Ishikawa (cell line): ENCODE results near the gene SPATA21.

Experiments
- CEBPB ChIP-seq: IDR thresholded peaks from 2 replicates; pipeline ENCODE4 v1.6.1; 2012
- CREB1 ChIP-seq: IDR thresholded peaks from 2 replicates; pipeline ENCODE4 v1.6.1; 2012; ENCODE audit warnings: low read depth
- EGR1 ChIP-seq: IDR thresholded peaks from 2 replicates; pipeline ENCODE4 v1.6.1; 2012
- EP300 ChIP-seq: IDR thresholded peaks from 2 replicates; pipeline ENCODE4 v1.6.1; 2012; ENCODE audit warnings: borderline replicate concordance
- FOXM1 ChIP-seq: IDR thresholded peaks from 2 replicates; pipeline ENCODE4 v1.6.1; 2012; ENCODE audit warnings: low read depth, borderline replicate concordance
- MAX ChIP-seq: IDR thresholded peaks from 2 replicates; pipeline ENCODE4 v1.6.1; 2012
- NFIC ChIP-seq: IDR thresholded peaks from 2 replicates; pipeline ENCODE4 v1.6.1; 2012
- RAD21 ChIP-seq: IDR thresholded peaks from 2 replicates; pipeline ENCODE4 v1.6.1; 2012; ENCODE audit warnings: low read depth
- REST ChIP-seq: IDR thresholded peaks from 2 replicates; pipeline ENCODE4 v1.6.1; 2012; ENCODE audit warnings: low read depth, mild to moderate bottlenecking
- TAF1 ChIP-seq: IDR thresholded peaks from 2 replicates; pipeline ENCODE4 v1.6.1; 2012; ENCODE audit warnings: low read depth, mild to moderate bottlenecking
- TCF12 ChIP-seq: IDR thresholded peaks from 2 replicates; pipeline ENCODE4 v1.6.1; 2012; ENCODE audit warnings: low read depth
- TEAD4 ChIP-seq: IDR thresholded peaks from 2 replicates; pipeline ENCODE4 v1.6.1; 2012
- USF1 ChIP-seq: IDR thresholded peaks from 2 replicates; pipeline ENCODE4 v1.6.1; 2012
- YY1 ChIP-seq: IDR thresholded peaks from 2 replicates; pipeline ENCODE4 v1.6.1; 2012; ENCODE audit warnings: low read depth
- ZBTB7A ChIP-seq: IDR thresholded peaks from 2 replicates; pipeline ENCODE4 v1.6.1; 2012; ENCODE audit warnings: low read depth

Gene SPATA21

GRCh38 chr1:16413191-16413590 lies 24.0 kb downstream of the SPATA21 start:
- TF ChIP-seq NFIC (no peak), TEAD4 (no peak), EGR1 (no peak), MAX (no peak), RAD21 (no peak), CREB1 (no peak), FOXM1 (no peak), USF1 (no peak), CEBPB (no peak), TAF1 (no peak), EP300 (no peak), ZBTB7A (no peak), TCF12 (no peak), YY1 (no peak), REST (no peak)

GRCh38 chr1:16410803-16411202 lies 26.4 kb downstream of the SPATA21 start:
- TF ChIP-seq CEBPB (no peak), USF1 (no peak), CREB1 (no peak), TCF12 (no peak), TAF1 (no peak), EGR1 (no peak), MAX (no peak), ZBTB7A (no peak), RAD21 (no peak), REST (no peak)

- no peak for TF ChIP-seq TEAD4
- TF ChIP-seq CEBPB = no peak
- no peak for TF ChIP-seq REST
- TF ChIP-seq TCF12 = no peak
- TF ChIP-seq TAF1 = no peak
- TF ChIP-seq EP300 = no peak
These were observed 27.6 kb downstream of the SPATA21 start for GRCh38 chr1:16409536-16410152.

GRCh38 chr1:16406868-16407267 lies 30.4 kb downstream of the SPATA21 start:
- TF ChIP-seq MAX (no peak), ZBTB7A (no peak), TCF12 (no peak), TEAD4 (no peak), TAF1 (no peak), YY1 (no peak), NFIC (no peak), USF1 (no peak), EP300 (no peak), CREB1 (no peak), FOXM1 (no peak)
